DMS 273 (cell line): ENCODE data around the gene PRELID1.
"Not testable (repeated sequence)": the region's sequence is repeated elsewhere in the genome, so short reads cannot be mapped to it uniquely, and the experiment has no call there.

ENCODE experiments used
- DNase-seq: peaks from one replicate; lab custom pipeline; 2025; ENCODE audit not compliant: unreplicated experiment; lab: John Stamatoyannopoulos, UW

PRELID1 gene

DNA sequence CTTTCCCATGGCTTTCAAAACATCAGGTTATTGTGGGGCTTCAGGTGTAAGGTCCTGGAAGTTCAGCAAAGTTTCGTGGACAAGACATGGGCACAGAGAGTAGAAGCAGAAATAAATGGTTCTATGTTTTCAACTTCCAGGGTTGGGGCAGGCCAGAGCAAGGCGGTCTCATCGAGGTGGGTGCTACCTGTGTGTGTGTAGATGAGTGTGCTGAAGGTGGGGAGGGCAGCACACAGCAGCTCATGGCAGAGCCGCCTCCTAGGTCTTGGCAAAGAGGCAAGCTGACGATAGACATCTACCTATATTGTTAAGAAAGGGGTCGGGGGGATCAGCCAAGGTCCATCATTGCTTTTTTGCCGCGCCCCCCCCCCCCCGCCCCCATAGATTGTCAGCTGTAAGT lies 3.9 kb upstream of the PRELID1 start:
- DNase-seq = no peak

DNA sequence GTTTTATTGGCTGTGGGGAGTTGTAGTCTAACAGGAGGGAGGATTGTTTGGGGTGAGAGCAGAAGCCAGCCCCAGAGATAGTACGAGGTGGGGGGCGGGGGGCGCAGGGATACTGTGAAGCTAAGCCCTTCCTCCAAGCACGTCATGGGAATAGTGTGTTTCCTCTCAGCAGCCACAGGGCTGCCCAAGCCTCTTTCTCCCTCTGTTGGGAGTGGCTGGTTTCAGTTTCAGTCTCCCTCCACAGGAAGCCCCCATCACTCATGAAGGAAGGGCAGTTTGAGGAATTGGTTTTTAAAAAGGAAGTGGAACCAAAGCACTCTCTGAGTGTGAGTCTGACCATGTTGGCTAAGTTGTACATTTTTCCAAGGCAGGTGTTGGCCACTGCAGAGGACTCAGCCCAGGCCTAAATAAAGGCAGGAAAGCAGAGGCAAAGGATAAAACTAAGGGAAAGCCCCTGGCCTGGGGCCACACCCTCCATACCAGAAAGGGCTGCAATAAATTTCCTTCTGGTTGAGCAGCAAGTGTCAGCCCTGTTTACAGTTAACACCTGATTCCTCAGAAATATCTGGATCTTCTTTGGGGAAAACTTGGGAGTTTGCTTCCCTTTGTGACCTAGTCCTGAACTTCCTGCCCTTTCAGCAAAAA lies 3.2 kb upstream of the PRELID1 start:
- DNase-seq = peak; percentile 63

DNA sequence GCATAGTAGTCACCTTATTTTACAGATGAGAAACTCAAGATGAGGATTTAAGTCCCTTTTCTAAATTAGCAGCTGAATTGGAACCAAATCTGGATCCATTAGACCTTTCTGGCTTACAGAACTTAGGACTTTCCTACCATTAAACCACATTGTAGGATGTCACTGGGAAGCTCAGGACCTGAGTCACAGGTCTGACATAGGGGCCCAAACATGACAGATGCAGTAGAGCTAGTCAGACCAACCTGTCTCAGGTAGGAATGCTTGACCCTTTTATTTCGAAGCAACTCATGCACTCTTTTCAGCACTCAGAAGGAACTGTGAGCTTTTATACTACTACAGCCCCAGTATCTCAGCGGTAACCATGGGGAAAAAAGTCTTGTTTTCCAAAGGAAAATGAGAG lies 2.6 kb upstream of the PRELID1 start:
- no peak for DNase-seq

DNA sequence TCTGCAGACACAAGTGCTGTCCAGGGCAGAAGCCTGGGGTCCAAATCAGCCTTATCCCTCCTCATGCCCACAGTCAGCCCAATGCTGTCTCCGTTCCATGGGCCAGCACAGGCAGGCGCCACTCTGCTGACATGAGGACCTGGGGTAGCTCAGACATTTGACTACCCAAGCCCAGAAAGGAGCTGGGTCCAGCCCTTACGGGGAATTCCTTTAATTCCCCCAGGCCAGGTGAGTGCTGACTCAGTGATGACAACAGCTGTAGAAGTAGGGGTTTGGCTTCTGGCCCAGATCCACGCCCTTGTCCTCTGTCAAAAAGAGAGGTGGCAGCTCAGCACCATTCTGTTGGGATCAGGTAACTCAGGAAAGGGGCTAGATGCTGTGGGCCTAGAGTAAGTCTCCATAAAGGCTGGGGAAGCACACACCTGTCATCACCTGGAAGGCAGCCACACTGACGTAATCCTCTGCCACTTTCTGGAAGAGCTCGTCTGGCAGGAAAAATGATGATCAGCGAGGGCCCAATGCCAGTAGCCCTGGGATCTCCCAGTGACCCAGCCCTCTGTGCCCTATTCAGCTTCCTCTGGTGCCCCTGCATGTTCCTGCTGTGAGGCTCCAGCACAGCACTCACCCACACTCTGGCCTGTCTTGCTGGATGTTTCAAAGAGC lies 2.0 kb upstream of the PRELID1 start:
- DNase-seq = peak; percentile 47

DNA sequence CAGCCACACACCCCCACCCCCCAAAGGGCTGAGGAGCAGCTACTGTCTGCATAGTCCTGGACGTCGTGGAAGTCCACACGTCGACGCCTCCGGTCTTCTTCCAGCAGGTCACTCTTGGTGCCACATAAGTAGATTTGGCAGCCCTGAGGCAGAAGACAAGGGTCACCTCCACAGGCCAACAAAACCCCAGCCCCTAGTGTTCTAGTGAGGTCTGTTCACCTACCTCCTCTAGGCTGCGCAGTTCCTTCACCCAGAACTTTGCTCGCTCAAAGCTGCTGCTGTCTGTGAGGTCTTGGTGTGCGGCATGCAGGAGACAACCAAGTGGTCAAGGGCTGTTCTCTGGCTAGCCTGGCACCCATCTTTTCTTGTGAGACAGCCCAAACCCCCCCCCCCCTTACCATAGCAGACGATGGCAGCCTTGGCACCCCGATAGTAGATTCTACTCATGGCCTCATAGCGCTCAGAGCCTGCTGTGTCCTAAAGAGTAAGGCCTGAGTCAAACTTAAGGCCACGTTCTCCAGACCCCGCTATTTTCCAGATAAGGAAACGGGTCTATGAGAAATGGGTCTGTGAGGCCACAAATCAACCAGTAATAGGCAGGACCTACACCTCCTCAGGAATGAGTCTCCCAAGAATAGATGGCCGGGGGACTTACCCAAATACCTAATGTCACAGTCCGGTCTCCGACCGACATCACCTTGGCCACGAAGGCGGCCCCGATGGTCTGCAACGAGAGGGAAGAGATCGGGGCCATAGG lies 1.1 kb upstream of the PRELID1 start:
- DNase-seq = no peak

DNA sequence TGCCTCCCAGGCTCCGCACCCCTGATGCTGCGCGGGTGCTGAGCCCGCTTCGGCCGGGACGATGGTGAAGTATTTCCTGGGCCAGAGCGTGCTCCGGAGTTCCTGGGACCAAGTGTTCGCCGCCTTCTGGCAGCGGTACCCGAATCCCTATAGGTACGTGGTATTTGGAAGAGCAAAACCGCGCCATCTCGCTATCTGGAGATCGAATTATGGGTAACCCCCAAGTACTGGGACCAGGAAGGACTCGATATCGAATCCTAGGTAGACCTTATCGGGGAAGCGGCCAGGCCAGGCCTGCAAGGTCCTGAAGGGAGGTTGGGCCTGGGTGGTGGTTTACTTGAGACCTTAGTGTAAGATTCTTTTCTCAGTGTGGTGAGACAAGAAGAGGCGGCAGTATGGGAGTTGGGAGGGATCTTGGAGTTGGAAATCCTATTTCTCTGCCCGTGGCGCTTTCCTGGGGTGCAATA lies 359 bp downstream of the PRELID1 start:
- peak; percentile 58 for DNase-seq

DNA sequence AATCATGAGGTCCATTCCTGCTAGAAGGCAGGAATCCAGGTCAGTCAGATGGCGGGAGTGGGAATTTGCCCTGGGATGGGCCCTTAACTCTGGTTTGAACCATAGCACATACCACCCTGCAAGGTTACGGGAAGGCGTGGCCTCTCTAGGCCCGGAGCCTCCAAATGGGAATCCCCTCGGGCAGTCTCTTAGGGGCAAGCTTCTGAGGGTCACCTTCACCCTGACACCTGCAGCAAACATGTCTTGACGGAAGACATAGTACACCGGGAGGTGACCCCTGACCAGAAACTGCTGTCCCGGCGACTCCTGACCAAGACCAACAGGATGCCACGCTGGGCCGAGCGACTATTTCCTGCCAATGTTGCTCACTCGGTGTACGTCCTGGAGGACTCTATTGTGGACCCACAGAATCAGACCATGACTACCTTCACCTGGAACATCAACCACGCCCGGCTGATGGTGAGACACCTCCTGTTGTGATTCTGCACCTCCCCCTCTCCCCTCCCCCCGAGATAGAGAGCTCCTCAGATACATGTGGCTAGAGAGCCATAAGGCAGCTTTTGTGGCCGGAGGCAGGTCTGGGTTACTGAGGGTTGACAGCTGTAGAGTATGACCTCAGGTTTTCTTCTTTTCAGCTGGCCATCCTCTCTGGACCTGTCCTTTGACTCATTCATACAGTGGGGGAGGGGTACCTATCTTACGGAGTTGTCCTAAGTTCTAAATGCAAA lies 957 bp downstream of the PRELID1 start:
- DNase-seq = peak; percentile 56

DNA sequence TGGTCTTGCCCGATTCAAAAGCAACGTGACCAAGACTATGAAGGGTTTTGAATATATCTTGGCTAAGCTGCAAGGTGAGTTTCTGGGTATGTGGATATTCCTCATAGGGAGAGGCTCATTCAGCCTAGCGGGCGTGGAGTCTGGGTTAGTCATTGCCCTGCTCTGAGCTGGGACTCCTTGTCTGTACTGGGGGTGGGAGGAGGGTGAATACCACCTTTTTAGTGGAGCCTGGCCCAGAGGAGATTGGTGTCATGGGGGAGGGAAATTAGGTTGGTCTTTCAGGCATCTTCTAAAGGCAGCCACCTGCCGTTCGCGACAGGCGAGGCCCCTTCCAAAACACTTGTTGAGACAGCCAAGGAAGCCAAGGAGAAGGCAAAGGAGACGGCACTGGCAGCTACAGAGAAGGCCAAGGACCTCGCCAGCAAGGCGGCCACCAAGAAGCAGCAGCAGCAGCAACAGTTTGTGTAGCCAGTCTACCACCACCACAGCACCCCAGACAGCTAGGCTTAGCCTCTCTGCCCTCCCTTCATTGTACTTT lies 2.6 kb downstream of the PRELID1 start:
- not testable (repeated sequence) for DNase-seq

DNA sequence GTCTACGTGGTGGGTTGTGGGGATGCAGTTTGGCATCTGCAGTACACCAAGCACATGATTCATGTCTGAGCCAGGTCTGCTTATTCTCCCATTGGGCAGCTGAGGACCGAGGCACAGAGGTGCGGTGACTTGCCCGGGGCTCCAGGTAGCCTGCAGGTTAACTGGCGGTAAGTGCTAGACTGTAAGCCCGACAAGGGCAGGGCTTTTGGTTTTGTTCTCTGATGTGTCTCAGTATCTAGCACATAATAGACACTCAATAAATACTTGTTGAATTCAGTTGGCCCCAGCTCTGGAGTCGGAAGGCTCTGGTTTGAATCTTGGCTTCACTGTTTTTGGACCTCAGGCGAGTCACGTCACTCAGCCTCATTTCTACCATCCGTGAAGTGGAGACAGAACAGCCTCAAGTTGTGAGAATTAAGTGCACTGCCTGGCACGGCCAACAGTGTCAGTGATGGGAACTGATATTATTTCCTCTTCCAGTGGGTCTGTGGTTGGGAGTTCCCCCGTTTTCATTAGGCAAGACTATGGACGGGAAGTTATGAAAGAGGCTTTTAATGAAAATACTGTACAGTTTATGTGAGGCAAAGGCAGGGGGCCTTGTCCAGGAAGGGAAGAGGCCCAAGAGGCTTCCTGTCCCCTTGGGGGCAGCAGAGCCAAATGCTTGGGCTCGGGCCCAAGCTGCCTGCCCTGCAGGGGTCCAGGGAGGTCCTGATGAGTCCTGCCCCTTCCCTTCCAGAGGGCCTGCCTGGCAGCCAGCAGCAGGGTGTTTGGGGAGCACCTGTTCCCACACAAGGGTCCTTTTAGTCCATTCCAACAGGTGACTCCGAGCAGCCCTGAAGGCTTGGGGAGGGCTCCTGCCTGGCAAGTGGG lies 3.3 kb downstream of the PRELID1 start:
- peak; percentile 53 for DNase-seq

DNA sequence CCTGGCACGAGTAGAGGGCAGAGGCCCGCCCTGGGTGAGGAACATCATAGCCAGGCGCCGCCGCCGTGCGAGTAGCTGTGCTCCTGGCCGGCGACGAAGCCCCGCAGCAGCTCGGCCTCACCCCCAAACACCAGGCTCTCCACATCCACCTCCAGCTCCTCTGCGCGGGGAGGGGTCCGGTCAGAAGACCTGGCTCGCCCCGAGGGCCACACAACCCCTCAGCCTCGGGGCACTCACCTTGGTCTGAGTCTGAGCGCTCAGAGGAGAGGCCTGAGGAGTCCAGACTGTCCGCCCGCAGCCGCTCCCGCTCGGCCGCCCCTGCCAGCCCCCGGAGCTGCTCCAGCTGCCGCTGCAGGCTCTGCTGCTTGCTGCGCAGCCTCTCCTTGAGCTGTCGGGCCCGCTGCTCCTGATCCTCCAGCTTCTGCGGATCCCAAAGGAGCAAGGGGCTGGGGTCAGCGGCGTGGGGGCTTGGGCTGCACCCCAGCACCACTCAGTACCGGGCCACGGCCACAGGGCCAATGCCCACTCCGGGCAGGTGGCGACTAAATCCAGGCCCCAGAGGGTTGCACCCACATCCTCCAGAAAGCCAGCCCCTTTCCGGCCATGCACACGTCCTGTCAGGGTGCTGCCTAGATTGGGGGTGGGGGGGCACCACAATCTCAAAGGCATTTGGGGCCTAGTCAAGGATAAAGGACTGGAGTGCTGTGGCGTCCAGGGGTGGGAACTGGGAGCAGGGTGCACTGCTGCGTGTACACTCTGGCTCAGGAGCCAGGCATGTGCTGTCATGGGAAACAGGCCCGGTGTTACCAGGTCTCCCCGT lies 4.2 kb downstream of the PRELID1 start:
- DNase-seq = no peak

DNA sequence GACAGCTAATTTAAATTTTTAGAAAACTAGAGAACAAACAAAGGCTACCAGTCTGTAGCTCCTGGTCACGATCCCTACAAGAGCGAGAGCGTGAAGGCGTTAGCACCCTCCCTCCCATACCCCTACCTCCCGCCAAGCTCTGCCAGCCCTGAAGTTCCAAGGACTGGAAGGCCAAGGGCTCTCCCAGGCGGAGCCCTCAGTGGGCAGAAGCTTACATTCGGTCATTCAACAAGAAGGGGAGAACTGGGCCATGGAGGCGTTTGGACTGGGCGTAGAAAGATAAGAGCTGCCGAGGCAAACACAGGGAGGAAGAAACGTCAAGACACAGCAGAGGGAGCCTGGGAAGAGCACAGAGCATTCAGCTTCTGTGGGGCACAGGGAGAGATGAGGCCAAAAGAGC lies 5.1 kb downstream of the PRELID1 start:
- DNase-seq = no peak

DNA sequence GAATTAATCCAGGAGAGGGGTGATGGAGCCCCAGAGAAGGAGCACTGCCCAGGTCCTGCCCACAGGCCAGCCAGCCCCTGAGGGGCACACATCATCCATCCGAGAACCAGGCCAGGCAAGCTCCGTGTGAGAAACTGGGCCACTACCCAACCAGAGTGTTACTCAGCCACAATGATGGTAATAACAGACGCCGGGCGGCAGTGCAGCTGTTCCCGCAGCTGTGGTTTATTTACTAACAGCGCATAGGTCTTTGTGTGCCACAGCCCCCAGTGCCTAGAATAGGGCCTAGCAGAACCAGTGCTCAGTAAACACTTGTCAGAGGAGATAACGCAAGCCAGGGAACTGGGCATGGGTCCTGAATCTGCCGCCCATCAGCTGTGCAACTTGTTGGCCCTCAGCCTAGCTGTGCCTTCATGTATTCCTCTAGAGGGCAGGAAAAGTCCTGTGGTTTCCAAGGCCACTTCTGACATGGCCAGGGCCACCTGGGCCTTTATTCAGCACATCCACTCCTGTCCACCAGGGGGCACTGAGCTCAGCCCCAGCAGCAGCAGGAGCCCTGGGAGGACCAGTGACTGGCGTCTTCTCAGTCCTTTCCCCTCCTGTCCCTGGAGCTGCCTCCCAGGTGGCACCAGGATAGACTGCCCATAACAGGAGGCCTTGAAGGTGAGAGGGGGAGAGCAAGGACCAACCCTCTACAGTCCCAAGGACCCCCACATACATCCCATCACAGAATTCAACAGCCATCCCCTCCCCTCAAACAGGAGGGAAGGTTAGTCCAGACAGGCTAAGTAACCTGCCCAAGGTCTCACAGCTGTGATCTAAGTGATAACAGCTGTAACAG lies 6.0 kb downstream of the PRELID1 start:
- DNase-seq = peak; percentile 86

DNA sequence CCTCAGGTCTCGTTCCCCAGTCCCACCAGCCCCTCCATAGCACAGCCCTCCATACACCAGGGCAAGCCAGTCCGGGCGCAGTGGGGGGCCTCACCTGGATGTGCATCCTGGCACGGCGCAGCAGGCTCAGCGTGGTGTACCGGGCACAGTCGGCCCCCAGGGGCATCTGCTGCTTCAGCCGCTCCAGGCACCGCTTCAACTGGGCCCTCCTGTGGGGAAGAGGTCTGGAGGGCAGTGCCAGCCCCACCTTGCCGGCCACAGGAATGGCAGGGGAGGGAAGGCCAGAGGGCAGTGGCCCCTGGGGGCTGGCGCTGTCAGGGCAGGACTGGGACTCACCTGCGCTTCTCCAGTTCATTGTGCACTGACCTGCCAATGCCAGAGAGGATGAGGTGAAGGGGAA lies 6.7 kb downstream of the PRELID1 start:
- no peak for DNase-seq

DNA sequence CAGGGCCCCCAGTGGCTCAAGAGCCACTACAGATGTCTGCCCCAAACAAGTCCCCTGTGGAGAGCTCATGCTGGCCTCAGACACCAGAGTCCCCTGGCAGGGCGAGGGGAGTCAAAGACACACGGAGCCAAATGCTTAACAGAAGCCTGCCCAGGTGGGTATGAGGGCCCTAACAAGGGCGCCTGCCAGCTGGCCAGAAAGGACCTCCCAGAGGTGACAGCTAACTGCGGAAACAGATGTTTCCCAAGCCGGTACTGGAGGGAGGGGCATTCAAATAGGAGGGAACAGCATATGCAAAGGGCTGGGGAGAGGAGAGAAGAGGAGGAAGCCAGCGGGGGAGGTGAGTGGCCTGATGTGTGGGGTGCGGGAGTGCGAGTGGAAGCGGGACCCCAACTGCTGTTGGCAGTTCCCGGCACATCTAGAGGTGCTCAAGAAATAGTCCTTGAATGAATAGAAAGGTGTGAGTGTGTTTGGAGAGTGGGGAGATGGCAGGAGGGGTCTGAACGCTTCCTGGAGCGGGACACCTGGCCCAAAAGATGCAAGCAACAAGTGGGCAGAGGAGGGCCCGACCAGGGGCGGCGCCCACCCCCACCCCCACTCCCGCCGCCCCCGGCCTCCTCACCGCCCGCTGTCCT lies 7.3 kb downstream of the PRELID1 start:
- DNase-seq = peak; percentile 88

DNA sequence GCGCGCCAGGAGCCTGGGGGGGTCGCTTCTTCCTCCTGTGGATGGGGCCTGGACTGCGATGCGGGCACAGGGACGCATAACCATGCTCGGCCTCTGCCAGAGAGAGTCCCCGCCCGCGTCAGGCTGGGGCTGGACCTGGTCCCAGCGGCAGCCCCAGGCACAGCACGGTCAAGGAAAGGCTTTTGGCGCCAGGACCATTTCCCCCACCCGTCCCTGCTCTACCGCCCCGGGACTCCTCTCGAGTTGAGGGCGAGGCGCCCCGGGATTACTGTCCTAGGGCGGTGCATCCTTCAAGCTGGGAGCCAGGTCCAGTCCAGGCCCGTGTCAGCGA lies 7.8 kb downstream of the PRELID1 start:
- DNase-seq = peak; percentile 71

DNA sequence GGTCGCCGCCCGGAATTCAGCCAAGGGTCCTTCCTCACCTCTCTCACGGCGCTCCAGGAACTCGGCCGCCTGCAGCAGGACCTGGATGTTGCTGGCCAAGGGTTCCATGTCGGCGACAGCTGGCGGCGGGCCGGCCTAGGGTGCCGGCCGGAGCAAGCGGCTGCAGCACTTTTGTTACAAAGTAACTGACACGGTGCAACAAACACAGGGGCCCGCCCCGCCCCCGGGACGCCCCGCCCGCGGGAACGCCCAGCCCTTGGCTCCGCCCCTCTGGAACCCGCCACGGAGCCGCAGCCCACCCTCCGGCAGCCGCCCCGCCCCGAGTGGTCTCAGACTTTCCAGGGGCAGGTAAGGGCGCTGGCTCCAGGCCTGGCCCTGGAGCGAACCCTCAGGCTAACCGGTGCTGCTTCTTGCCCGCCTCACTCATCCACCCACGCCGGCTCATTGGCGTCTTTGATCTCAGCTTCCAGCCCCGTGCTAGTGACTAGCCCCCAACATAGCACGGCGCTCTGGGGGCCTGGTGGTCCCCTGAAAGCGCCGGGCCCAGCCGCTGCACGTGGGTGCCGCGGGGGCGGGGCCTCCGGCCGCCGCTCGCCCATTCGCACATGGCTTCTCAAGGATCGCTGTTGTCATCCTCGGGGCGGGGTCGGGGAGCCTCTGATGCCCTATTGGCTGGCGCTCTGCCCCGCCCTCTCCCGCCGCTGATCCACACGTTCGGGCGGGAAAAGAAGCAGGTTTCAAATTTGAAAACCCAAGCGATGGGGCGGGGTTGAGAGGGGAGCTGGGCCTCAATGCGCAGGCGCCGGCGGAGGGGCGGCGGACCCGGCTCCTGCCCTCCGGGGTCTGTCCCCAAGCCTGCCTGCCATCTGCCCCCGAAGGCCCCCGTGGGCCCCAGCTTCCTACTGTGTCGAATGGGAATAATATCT lies 8.4 kb downstream of the PRELID1 start, which contains the start of gene MXD3:
Gene MXD3, minus strand, starts transcription at position 176 of the 926 bp plus-strand sequence. Its CDS starts 68 bp downstream, at position 108.
- DNase-seq = peak; percentile 99

DNA sequence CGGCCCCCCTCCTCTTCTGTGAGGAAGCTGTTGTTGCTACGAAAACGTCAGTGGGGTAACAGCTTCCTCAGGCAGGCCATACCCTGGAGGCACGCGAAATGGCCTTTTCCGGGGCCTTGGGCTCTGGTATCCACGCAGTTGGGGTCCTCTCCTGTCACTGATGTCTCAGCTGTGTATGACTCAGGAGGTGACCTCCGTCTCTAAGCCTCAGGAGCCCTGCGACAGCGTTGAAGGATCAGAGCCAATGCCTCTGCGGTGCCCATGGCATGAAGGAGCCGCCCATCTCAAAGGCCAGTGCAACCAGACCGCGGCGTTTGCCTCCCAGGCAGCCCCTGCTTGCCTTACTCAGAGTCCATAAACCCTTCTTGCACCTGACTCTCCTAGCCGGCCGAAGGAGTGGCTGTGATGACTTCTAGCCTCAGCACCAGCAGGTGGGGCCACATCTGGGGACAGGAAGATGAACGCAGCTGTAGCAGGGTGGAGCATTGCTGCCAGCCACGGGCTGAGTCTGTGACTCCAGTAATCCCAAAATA lies 9.1 kb downstream of the PRELID1 start:
- DNase-seq = peak; percentile 62
